ENCODE data around the gene CMTM8.

Gene CMTM8

GRCh38 chr3:32412887-32413286 lies 174.4 kb downstream of the CMTM8 start:
- no peak for DNase-seq (ENCODE audit: low read depth)

GRCh38 chr3:32413845-32414521 lies 175.5 kb downstream of the CMTM8 start:
- no peak for DNase-seq (ENCODE audit: low read depth)

GRCh38 chr3:32414522-32415202 lies 176.2 kb downstream of the CMTM8 start:
- no peak for DNase-seq (ENCODE audit: low read depth)

- no peak for DNase-seq (ENCODE audit: low read depth)
These were observed 181.3 kb downstream of the CMTM8 start for GRCh38 chr3:32419742-32420125.

Data from non-pigmented ciliary epithelial cell (primary cell).